HG02840 (cell line): ENCODE data around the gene TBPL1.
"Not testable (repeated sequence)": the region's sequence is repeated elsewhere in the genome, so short reads cannot be mapped to it uniquely, and the experiment has no call there.

Source experiments
- ATAC-seq: cut with Tn5 transposase; IDR thresholded peaks from one replicate; pipeline ENCODE4 v1.9.1; 2021; ENCODE audit warnings: mild to moderate bottlenecking, moderate library complexity, moderate number of reproducible peaks; ENCODE audit not compliant: unreplicated experiment, low FRiP score

TBPL1 gene

DNA sequence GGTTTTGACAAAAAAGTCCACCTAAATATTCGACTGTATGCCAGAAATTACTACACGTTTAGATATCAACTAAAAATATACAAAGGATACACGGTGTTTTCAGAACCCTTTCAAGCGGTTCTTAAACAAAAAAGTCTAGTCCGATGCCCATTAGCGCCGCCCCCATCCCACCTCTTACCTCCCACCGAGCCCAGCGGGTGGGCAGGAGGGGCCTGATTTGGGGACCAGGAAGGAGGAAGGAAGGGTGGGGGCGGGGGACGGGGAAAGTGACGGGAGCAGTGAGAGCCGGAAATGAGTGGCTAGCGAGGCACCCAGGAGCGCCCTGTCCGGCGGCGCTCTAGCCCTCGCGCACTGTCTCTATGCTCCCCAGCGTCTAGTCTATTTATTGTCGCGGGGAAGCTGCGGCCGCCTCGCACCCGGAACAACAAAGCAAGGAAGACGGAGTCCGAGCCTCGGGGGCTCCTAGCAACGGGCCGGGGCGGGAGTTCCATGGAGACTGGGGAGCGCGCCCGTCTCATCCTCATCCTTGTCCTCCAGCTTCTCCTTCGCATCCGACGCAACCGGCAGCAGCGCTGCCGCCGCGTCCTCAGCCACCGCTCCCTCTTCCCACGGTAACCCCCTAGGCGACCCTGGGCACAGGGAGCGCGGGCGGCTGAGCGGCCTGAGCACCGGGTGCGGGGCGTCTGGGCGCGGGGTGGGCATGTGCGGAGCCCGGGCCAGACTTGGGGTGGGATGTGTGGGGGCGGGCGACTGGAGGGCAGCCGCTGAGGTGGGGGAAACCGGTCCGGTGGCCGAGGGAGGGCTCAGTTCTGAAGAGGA is at the start of gene TBPL1:
Gene TBPL1, plus strand, starts transcription at position 410 of the 819 bp plus-strand sequence. CDS start 26,902 bp downstream, outside the sequence.
- ATAC-seq: peak; percentile 91

DNA sequence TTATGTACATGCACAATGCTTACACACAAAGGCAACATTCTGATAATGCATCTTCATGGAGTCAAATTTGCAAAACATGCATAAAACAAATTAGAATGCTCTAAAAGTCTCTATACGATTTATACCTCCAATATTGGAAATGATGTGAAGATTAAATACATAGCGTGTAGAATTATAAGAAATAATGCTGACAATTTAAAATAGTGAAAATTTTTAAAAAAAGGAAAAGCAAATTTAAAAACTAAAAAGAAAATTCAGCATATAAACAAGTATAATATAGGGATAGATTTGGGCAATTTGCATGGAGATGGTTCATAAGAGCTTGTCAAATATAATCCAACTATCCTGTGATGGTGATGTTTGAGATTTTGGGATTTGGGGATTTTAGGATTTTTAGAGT is 49.2 kb upstream of the TBPL1 start:
- no peak for ATAC-seq

DNA sequence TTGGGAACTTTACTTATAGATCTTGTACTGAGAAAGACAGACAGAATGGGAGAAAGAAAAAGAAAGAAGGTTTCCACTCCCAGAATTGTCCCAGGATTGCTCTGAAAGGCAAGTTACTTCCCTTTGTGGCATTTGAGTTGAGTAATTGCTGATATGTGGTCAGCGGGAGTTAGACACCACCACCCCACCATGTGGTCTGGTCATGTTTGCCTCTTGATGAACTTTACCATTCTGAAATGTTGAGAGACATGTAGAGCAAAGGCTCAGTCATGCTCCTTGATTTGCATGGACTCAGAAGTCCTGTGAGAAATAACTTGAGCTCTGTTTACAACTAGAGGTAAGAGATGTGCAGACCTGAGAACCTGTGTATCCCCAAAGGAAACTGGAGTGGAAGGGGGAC is 47.0 kb upstream of the TBPL1 start:
- ATAC-seq: no peak

DNA sequence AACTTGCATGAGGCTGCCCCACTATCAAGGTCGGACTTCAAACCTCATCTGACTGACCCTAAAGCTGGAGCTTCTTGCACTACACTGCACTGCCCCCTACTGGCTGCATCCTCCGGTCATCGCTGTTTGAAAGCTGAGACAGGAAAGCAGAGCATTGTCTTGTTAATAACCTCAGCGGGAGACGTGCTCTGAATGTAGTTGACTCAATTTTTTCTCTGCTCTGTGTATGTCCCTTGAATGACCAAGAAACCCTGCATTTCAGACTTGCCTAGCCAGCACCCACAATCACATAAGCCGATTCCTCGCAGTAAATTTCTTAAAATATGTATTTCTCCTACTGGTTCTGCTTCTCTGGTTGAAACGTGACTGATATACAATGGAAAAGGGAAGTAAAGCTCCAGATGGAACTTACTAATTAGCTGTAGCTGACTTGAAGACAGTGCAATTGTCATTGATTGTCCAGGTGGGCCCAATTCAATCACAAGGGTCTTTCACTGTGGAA is 36.3 kb upstream of the TBPL1 start:
- ATAC-seq: peak; percentile 61

DNA sequence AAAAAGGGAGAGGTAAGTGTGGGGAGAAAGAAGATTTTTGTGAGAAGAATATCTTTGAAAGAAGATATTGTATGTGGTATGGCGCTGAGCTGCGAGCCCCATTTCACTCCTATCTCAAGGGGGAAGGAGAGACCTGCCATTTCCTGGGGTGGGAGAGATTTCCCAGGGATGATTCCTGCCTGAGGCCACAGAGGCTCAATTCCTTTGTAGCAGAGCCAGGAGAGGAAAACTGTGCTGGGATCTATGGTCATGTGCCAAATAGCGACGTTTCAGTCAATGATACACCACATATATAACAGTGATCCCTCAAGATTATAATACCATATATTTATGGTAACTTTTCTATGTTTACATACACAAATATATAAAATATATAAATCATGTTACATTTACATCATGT is 35.2 kb upstream of the TBPL1 start:
- ATAC-seq: no peak

DNA sequence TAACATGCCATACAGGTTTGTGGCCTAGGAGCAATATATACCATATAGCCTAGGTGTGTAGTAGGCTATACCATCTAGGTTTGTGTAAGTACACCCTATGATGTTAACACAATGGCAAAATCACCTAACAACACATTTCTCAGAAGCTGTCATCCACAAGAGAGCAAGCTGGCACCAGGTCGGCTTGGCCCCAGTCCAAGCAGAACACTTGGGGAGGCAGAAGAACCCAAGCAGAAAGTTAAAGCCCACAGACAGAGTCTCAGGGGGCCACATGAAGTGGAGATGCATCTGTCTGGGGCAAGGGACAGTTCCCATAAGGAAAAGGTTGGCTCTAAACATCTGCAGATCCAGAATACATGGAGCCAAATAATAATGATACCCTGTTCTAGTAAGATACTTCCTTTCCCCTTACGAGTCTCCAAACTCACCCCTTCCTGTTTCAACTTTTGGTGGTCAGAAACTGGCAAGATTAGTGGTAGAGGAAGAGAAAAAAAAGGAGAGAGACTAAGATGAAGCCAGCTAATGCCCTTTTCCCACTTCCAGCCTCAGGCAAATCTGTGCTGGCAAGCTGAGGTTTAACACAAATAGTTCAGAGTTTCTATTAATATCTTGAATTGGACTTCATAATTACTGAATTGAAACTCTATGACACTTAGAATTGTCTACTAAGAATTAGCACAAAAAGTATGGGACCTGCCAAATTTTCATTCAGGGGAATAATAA is 34.7 kb upstream of the TBPL1 start:
- no peak for ATAC-seq

DNA sequence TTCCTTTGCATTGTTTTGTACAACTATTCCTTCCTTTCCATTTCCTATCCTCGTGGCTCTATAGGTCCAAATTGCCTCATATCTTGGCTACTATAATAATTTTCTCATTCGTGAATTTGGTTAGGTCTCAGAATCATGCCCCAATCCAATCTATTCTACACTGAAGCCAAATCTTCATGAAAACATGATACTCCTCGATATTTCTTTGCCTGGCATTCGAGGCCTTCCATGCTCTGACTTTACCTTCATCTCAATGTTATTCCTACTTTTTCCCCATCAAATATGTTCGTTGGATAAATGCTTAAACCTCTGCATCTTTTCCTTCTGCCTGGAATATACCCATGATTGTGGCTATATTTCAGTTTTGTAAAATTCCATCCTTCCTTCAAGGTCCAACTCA is 33.7 kb upstream of the TBPL1 start:
- no peak for ATAC-seq

DNA sequence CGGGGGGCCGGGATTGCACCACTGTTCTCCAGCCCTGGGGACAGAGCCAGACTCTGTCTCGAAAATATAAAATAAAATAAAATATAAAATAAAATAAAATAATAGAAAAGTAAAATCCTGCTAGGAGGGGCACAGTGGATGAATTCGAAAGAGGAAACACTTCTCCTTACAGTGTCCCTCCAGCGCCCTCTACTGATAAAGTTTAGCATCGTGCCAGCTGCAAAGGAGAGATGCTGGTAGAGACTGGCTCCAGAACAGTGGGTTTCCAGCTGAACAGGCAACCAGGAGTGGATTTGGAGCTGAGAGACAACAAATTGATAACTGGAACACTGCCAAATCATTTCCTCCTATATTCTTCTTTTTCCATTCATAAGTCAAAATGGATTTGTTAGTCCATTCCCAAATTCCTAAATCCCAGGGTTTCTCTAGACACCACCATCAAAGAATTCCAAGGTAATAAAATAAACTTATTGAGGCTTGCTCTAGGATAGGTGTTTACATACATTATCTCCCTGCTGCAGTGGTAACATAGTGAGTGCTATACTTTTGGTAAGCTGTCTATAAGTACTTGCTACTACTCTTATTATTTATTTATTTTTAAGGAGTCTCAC is 31.7 kb upstream of the TBPL1 start:
- ATAC-seq: no peak

DNA sequence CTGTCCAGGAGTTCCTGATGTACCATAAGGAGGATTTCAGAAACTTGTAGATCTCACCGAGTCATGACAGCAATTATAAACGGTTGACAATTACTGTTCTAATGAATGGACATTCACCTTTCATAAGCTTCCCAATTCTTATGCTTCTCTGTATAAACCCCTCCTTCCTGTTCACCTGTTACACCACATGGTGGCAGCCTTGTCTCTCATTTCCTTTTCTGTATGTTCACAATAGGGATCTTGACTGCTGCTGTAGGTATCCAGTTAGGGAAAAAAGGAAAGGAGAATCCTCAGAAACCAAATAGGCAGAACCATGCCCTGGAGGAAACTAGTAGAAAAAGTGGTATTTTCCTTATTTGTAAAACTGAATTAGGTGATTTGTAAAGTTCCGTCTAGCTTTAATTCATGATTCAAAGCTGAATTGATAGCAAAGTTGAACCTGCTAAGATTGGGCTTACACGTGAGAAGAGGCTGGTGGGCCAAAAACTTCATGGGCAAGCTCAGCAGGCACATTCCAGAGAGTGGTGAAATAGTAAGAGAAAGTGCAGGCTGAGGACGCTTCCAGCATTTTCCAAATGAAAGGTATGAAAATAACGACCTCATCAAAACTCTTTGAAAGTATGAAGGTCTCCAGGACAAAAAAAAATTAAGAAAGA is 29.0 kb upstream of the TBPL1 start:
- ATAC-seq: peak; percentile 73

DNA sequence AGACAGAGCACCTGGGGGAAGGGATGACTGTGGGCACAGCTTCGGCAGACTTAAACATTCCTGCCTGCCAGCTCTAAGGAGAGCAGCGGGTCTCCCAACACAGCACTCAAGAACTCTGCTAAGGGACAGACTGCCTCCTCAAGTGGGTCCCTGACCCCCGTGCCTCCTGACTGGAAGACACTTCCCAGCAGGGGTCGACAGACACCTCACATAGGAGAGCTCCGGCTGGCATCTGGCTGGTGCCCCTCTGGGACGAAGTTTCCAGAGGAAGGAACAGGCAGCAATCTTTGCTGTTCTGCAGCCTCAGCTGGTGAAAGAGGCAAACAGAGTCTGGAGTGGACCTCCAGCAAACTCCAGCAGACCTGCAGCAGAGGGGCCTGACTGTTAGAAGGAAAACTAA is 21.8 kb upstream of the TBPL1 start:
- not testable (repeated sequence) for ATAC-seq

DNA sequence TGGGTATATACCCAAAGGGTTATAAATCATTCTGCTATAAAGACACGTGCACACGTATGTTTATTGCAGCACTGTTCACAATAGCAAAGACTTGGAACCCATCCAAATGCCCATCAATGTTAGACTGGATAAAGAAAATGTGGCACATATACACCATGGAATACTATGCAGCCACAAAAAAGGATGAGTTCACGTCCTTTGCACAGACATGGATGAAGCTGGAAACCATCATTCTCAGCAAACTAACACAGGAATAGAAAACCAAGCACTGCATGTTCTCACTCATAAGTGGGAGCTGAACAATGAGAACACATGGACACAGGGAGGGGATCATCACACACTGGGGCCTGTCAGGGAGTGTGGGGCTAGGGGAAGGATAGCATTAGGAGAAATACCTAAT is 16.7 kb upstream of the TBPL1 start:
- ATAC-seq: not testable (repeated sequence)

DNA sequence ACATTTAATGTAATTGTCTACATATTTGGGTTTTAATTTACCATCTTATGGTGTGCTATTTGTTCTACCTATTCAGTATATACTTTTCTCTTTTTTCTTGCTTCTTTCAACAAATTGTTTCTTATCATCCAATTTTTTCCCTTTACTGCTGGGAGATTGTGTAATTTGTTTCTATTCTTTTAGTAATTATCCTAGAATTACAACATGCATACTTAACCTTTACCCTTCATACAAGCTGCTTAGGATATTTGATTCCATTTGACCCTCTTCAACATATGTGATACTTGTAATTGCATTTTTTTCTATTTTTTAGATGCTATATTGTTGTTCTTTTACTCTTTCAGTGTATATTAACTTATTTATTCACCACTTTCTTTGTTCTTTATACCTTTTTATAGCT is 15.1 kb upstream of the TBPL1 start:
- ATAC-seq: no peak

DNA sequence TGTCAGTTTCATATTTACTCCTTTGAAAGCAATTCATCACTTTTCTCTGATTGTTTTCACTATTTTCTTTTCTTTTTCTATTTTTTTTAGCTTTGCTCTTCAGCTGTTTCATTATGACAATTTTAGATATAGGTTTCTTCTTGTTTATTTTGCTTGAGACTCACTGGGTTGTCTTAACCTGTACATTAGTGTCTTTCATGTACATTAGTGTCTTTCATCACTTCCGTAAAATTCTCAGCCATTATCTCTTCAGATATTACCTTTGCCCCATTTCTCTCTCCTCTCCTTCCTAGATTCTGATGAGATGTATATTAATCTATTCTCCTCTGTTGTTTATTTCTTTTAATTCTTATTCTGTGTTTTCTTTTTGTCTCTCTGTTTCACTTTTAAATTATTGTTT is 14.5 kb upstream of the TBPL1 start:
- ATAC-seq: no peak

DNA sequence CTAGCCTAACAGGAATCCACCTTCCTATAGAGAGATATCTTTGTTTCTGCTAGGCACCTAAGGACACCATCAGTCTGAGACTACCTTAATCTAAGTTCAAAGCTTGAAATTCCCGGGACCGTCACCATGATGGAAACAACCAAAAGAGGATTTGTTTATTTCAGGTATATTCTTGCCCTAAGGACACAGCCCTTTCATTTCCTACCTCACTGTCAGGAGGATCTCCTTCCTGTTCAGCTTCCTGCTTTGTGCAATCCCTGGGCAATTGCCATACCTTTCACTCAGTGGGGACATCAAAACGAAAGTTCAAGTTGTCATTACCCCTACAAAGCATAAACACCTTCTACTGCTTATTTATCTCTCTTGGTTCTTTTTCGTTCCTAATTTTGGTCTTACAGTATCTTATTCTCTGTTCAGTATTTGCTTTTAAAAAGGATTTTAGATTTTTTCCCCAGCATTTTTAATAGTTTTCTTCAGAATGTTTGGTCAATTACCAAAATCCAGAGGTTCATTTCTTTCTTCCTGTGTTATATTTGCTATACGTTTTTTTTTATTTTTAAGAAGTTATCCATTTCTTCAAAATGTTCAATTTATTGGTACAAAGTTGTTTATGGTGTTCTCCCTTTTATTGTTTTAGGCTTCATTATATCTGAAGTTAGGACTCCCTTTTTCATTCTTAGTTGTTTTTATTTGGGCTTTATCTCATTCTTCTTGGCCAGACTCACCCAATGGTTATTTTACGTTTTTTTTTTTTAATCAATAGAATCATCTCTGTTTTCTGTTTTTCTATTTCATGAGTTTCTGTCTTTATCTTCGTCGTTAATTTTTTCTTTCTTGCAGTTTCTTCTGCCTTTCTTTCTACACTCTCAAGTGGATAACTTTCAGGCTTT is 13.0 kb upstream of the TBPL1 start:
- ATAC-seq: no peak

DNA sequence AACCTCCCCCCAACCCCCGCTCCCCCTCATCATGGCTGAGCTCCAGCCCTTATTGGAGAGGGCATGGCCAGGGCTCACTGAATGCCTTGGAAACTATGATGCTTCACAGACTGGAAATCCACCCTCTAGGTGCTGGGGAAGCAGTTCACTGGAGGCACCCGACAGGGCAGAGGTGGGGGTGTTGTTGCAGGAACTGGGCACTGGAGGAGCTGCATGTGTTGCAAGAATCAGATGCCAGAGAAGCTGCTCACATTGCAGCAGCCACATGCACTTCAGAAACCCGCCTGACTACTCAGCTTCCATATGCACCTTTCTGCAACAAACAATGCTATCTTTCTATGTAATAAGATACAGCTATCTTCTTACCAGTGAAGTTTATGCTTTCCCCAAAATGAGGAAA is 7.9 kb upstream of the TBPL1 start:
- no peak for ATAC-seq

DNA sequence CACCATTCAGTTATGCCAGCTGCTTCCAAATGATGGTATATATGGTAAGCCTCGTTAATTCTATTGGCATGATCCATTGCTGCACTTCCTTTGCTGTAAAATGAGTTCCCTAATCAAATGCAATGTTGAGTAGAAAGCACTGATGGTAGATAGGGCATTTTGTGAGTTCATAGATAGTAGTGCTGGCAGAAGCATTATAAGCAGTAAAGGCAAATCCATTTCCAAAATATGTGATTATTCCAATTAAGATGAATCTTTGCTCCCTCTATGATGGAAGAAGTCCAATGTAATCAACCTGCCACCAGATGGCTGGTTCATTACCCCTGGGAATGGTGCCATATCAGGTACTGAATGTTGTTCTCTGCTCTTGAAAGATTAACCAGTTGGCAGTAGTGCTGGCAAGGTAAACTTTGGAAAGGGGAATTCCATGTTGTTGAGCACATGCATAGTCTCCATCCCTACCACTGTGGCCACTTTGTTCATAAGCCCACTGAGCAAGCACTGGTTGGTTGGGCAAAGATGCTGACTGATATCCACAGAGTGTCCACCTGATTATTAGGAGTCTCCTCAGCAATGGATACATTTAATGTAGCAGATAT is 5.6 kb upstream of the TBPL1 start:
- ATAC-seq: no peak

DNA sequence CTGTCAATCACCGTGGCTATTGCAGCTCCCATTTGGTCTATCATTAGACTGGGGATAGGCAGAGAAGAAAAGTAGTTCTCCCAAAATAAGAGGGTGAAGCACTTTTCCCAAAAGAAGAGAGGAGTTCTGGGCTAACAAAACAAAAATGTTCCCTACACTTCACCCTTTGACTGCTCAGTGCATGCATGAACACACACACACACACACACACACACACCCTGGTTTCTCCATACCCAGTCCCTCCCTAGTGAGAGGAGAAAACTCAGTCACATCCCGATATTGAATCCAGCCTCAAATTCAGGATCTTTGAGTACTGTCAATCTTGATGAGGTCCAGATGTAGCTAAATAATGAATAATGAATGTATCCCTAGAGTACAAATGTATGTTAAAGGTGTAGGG is 4.6 kb upstream of the TBPL1 start:
- no peak for ATAC-seq

DNA sequence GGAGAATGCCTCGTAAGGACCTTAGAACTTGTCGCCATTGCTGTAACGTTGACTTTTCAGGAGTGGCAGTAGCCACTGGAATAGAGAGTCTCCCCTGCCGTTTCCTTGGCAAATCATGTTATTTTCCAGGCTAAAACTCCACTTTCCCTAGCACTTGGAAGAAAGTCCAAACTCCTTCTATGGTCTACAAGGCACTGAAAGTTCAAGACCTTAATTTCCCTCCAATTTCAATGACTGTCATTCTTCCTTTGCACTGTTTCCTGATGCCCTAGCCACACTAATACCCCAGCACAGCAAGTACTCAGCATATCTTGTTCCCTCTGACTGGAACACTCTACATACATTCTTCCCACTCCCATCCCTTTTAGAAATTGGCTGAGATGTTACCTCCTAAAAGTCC is 1.8 kb upstream of the TBPL1 start:
- ATAC-seq: no peak
